Measurements from ENCODE around the gene INVS. TPM values are rescaled to one million over a fixed set of nuclear protein-coding genes. Genes with fewer than 3 reads are reported as not detected.
"Not testable (repeated sequence)": the region's sequence is repeated elsewhere in the genome, so short reads cannot be mapped to it uniquely, and the experiment has no call there.

Gene INVS, protein sequence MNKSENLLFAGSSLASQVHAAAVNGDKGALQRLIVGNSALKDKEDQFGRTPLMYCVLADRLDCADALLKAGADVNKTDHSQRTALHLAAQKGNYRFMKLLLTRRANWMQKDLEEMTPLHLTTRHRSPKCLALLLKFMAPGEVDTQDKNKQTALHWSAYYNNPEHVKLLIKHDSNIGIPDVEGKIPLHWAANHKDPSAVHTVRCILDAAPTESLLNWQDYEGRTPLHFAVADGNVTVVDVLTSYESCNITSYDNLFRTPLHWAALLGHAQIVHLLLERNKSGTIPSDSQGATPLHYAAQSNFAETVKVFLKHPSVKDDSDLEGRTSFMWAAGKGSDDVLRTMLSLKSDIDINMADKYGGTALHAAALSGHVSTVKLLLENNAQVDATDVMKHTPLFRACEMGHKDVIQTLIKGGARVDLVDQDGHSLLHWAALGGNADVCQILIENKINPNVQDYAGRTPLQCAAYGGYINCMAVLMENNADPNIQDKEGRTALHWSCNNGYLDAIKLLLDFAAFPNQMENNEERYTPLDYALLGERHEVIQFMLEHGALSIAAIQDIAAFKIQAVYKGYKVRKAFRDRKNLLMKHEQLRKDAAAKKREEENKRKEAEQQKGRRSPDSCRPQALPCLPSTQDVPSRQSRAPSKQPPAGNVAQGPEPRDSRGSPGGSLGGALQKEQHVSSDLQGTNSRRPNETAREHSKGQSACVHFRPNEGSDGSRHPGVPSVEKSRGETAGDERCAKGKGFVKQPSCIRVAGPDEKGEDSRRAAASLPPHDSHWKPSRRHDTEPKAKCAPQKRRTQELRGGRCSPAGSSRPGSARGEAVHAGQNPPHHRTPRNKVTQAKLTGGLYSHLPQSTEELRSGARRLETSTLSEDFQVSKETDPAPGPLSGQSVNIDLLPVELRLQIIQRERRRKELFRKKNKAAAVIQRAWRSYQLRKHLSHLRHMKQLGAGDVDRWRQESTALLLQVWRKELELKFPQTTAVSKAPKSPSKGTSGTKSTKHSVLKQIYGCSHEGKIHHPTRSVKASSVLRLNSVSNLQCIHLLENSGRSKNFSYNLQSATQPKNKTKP
- 8.0 TPM for polyA plus RNA-seq (2012; ENCODE audit: low read depth, missing spikeins)

DNA sequence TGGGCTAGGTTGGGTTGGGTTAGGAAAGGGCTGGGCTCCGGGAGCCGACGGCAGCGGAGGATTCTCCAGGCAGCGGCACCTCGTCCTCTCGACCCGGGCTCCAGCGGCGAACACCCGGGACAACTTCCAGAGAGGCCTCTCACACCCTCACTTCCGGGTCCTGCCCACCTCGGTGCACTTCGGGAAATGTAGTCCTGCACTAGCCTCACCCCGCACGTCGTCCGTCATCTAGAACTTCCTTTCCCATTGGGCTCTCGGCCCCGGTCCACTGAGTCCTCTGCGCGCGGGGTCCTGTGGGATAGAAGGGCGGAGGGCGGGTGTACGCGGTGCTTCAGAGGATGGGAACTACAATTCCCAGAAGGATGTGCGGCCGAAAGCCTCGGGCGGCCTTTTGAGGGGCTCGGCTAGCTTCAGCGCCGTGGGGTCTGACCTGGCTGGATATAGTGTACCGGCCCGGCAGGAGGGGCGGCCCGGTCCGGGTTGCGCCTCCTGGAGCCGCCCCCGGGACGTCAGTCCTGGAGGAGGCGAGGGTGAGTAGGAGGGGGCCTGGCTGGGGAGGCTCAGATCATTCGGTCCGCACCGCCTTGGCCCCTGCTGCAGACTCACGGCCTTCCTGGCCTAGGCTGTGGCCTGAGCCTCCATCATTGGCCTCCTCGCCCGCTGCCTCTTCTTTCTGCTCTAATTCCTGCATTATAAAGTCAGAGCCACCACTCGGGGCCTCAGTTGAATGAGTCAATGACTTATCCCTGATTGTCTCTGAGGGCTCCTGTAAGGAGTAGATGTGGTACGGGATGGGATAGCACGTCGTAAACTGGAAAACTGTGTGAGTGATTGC lies at the start of gene INVS, which contains the start of gene ERP44:
Gene INVS, plus strand, starts transcription at position 357 of the 835 bp plus-strand sequence. CDS start 5,279 bp downstream, outside the sequence.
Gene ERP44, minus strand, starts transcription at position 114 of the 835 bp plus-strand sequence. CDS start 160 bp downstream, outside the sequence.
- peak; percentile 88 for TF ChIP-seq POLR2A (IDR thresholded peaks at IDR 0.05; ENCODE audit: low read depth, low read length)
- peak; percentile 90 for TF ChIP-seq PAX5 (IDR thresholded peaks at IDR 0.05; ENCODE audit: insufficient read depth, low read length, severe bottlenecking)
- TF ChIP-seq POLR2AphosphoS5 (IDR thresholded peaks at IDR 0.05; ENCODE audit: low read depth, low read length) = peak; percentile 92
- TF ChIP-seq TAF1 (IDR thresholded peaks at IDR 0.05; ENCODE audit: low read depth, low read length) = peak; percentile 70
- peak; percentile 52 for TF ChIP-seq SPI1 (IDR thresholded peaks at IDR 0.05; ENCODE audit: low read depth, low read length)
- no peak; the same call in 1 of the 2 replicates for TF ChIP-seq POU2F2 (IDR thresholded peaks at IDR 0.05; ENCODE audit: low read depth, low read length)
- DNase-seq (ENCODE audit: insufficient read length, low spot score) = peak; percentile 84
- peak; percentile 94 for FAIRE-seq

DNA sequence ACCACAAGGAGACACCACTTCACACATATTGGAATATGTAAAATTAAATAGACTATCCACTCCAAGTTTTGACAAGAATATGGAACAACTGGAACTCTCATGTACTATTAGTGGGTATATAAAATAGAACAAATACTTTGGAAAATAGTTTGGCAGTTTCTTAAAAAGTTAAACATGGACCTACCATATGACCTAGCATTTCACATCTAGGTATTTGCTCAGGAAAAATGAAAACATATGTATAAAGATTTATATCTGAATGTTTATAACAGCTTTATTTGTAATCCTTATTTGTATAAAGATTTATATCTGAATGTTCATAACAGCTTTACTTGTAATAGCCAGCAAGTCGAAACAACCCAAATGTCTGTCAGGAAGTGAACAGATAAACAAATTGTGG lies 49.5 kb upstream of the INVS start:
- DNase-seq (ENCODE audit: insufficient read length, low spot score) = no peak
- no peak for TF ChIP-seq PAX5 (IDR thresholded peaks at IDR 0.05; ENCODE audit: insufficient read depth, low read length, severe bottlenecking)
- TF ChIP-seq TAF1 (IDR thresholded peaks at IDR 0.05; ENCODE audit: low read depth, low read length) = no peak
- no peak for TF ChIP-seq POU2F2 (IDR thresholded peaks at IDR 0.05; ENCODE audit: low read depth, low read length)
- TF ChIP-seq POLR2A (IDR thresholded peaks at IDR 0.05; ENCODE audit: low read depth, low read length) = no peak
- no peak for TF ChIP-seq SPI1 (IDR thresholded peaks at IDR 0.05; ENCODE audit: low read depth, low read length)
- no peak for TF ChIP-seq POLR2AphosphoS5 (IDR thresholded peaks at IDR 0.05; ENCODE audit: low read depth, low read length)
- no peak for FAIRE-seq

DNA sequence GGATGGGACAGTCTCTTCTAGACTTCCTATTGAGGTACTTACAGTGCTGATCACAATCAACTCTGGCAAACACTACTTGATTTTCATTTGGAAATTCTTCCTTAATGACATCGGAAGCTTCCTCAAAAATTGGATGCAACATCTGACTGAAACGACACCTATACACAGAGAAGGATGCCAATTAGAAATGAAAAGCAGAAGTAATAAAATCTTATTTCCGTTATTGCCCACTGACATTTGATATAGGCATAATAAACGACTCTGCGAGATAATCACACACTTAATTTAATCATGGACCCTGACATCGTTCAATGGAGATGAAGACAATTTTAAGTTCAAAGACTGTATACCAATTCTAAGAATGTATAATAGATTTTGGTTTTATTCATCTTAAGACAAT lies 46.7 kb upstream of the INVS start:
- TF ChIP-seq POU2F2 (IDR thresholded peaks at IDR 0.05; ENCODE audit: low read depth, low read length) (no peak), TAF1 (IDR thresholded peaks at IDR 0.05; ENCODE audit: low read depth, low read length) (no peak), SPI1 (IDR thresholded peaks at IDR 0.05; ENCODE audit: low read depth, low read length) (no peak), POLR2A (IDR thresholded peaks at IDR 0.05; ENCODE audit: low read depth, low read length) (no peak), POLR2AphosphoS5 (IDR thresholded peaks at IDR 0.05; ENCODE audit: low read depth, low read length) (no peak), PAX5 (IDR thresholded peaks at IDR 0.05; ENCODE audit: insufficient read depth, low read length, severe bottlenecking) (no peak)
- DNase-seq (ENCODE audit: insufficient read length, low spot score) (no peak), FAIRE-seq (no peak)

DNA sequence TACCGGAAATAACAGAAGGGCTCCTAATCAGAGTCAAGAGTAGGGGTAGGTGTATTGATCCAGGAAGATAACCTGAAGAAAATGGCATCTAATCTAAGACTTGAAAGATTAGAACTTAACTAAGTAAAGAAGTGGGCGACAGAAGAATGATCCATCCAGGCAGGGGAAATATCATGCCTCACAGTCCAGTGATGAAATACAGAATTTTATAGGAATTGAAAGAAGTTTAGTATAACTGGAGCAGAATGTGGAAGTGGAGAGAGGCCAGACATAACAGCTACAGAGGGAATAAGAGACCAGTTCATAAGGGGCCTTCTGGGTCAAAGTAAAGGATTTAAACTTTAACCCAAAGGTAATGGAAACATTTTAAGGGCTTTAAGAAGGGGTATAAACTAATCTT lies 42.5 kb upstream of the INVS start:
- FAIRE-seq (no peak), DNase-seq (ENCODE audit: insufficient read length, low spot score) (no peak)
- TF ChIP-seq POU2F2 (IDR thresholded peaks at IDR 0.05; ENCODE audit: low read depth, low read length) = no peak
- no peak for TF ChIP-seq TAF1 (IDR thresholded peaks at IDR 0.05; ENCODE audit: low read depth, low read length)
- TF ChIP-seq SPI1 (IDR thresholded peaks at IDR 0.05; ENCODE audit: low read depth, low read length) = no peak
- no peak for TF ChIP-seq POLR2A (IDR thresholded peaks at IDR 0.05; ENCODE audit: low read depth, low read length)
- TF ChIP-seq POLR2AphosphoS5 (IDR thresholded peaks at IDR 0.05; ENCODE audit: low read depth, low read length) = no peak
- TF ChIP-seq PAX5 (IDR thresholded peaks at IDR 0.05; ENCODE audit: insufficient read depth, low read length, severe bottlenecking) = no peak

DNA sequence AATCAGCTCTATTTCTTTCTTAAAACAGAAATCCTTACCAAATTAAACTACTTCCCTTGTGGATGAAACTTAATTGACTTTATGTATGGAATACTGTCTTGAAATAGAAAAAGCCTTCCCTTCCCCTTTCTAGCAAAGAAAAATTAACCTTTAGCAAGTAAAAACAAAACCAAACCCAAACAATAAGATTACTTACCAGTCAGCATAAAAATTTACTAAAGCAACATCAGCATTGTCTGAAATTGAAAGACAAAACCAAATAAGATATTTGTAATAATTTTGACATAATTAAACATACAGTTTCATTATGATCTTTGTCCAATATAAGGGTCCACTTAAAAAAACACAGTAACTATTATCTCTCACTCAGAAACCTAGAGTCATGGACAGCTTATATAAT lies 41.4 kb upstream of the INVS start:
- TF ChIP-seq SPI1 (IDR thresholded peaks at IDR 0.05; ENCODE audit: low read depth, low read length) = no peak
- no peak for TF ChIP-seq POLR2A (IDR thresholded peaks at IDR 0.05; ENCODE audit: low read depth, low read length)
- TF ChIP-seq PAX5 (IDR thresholded peaks at IDR 0.05; ENCODE audit: insufficient read depth, low read length, severe bottlenecking) = no peak
- no peak for TF ChIP-seq POU2F2 (IDR thresholded peaks at IDR 0.05; ENCODE audit: low read depth, low read length)
- TF ChIP-seq TAF1 (IDR thresholded peaks at IDR 0.05; ENCODE audit: low read depth, low read length) = no peak
- TF ChIP-seq POLR2AphosphoS5 (IDR thresholded peaks at IDR 0.05; ENCODE audit: low read depth, low read length) = no peak
- DNase-seq (ENCODE audit: insufficient read length, low spot score) = no peak
- no peak for FAIRE-seq

DNA sequence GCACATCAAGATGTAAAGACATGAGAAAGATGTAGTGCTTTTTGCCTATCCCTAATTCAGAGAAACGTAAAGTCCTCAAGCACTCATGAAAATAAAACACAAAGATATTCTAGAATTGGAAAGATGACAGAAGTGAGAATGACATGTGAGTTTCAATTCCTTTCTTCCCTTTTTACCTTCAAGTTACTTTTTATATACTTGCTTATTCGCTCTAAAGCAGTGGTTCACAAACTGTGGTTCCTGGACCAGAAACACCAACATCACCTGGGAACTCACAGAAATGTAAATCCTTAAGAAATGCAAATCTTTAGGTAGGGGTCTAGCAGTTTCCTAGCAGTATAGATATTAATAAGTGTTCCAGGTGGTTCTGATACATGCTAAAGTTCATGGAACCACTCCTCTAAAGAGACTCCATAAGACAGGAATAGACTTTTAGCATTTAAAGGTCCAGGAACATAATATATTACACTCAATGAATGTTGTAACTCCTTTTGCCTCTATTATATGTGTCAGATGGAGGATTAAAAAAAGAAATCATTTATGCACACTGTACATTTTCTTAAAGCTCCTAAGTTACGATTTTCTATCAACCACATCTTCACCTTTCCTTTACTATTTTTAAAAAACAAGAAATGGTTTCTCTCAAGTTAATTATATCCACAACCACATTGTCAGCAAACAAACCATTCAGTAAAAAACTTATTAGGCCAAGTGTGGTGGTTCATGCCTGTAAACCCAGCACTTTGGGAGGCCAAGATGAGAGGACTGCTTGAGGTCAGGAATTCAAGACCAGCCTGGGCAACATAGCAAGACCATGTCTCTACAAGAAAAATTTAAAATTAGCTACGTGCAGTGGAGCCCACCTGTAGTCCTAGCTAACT lies 40.1 kb upstream of the INVS start:
- FAIRE-seq = peak; percentile 71

DNA sequence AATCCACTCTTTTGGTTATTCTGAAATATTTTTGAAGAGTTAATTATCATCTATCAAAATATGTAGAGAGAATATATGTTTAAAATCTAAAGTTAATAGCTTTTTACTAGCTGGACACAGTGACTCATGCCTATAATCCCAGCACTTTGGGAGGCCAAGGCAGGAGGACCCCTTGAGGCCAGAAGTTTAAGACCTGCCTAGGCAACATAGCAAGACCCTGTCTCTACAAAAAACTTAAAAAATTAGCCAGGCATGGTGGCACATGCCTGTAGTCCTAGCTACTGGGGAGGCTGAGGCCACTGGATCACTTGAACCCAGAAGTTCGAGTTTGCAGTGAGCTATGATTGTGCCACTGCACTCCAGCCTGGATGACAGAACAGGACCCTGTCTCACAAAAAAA lies 36.4 kb upstream of the INVS start:
- DNase-seq (ENCODE audit: insufficient read length, low spot score); FAIRE-seq: not testable (repeated sequence)

More for the DNA sequence above, 40.1 kb upstream of the INVS start:
- DNase-seq (ENCODE audit: insufficient read length, low spot score) = no peak
- TF ChIP-seq POU2F2 (IDR thresholded peaks at IDR 0.05; ENCODE audit: low read depth, low read length) = 0 out of 2 replicates have a peak, but pooled peaks have one; percentile 45
- TF ChIP-seq POLR2A (IDR thresholded peaks at IDR 0.05; ENCODE audit: low read depth, low read length) = no peak
- TF ChIP-seq PAX5 (IDR thresholded peaks at IDR 0.05; ENCODE audit: insufficient read depth, low read length, severe bottlenecking) = no peak
- peak; percentile 93 for TF ChIP-seq SPI1 (IDR thresholded peaks at IDR 0.05; ENCODE audit: low read depth, low read length)
- TF ChIP-seq TAF1 (IDR thresholded peaks at IDR 0.05; ENCODE audit: low read depth, low read length) = no peak
- no peak for TF ChIP-seq POLR2AphosphoS5 (IDR thresholded peaks at IDR 0.05; ENCODE audit: low read depth, low read length)

All from GM12891 (cell line).